D721Med (cell line): ENCODE data around the gene PPP1R2C.

Source experiments
- DNase-seq: peaks from one replicate; pipeline ENCODE4 v3.0.0; 2011; ENCODE audit warnings: low spot score; ENCODE audit not compliant: insufficient read length
- FAIRE-seq: peaks from 2 replicates; lab custom pipeline; 2011; peaks lifted over from hg19 to GRCh38; lab: Jason Lieb, UNC
- TF ChIP-seq, protein P1 (sequence below): IDR thresholded peaks from 2 replicates; pipeline ENCODE4 v1.5.1; 2012; ENCODE audit warnings: mild to moderate bottlenecking, control low read depth; ENCODE audit not compliant: insufficient read depth; ENCODE audit errors: missing control alignments

Gene PPP1R2C

DNA sequence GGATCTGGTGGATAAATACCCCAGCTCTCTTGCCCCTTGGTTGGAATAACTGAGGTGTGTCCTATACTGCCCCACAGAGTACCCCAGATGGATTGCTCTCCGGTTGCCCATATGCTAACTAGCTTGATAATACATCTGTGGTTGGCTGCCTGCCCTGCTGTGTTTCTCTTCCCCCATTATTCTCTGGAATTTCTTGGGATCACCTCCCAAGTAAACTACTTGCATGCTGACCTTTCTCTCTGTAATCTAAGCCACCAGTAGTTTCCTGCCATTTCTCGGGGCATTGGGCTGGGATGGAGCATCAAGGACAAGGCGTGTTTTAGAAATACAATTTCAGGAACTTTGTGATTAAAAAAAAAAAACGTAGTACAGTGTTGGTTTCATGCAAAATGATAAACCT lies 25.2 kb downstream of the PPP1R2C start:
- TF ChIP-seq, protein P1, sequence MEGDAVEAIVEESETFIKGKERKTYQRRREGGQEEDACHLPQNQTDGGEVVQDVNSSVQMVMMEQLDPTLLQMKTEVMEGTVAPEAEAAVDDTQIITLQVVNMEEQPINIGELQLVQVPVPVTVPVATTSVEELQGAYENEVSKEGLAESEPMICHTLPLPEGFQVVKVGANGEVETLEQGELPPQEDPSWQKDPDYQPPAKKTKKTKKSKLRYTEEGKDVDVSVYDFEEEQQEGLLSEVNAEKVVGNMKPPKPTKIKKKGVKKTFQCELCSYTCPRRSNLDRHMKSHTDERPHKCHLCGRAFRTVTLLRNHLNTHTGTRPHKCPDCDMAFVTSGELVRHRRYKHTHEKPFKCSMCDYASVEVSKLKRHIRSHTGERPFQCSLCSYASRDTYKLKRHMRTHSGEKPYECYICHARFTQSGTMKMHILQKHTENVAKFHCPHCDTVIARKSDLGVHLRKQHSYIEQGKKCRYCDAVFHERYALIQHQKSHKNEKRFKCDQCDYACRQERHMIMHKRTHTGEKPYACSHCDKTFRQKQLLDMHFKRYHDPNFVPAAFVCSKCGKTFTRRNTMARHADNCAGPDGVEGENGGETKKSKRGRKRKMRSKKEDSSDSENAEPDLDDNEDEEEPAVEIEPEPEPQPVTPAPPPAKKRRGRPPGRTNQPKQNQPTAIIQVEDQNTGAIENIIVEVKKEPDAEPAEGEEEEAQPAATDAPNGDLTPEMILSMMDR: no peak
- no peak for DNase-seq
- FAIRE-seq: no peak

DNA sequence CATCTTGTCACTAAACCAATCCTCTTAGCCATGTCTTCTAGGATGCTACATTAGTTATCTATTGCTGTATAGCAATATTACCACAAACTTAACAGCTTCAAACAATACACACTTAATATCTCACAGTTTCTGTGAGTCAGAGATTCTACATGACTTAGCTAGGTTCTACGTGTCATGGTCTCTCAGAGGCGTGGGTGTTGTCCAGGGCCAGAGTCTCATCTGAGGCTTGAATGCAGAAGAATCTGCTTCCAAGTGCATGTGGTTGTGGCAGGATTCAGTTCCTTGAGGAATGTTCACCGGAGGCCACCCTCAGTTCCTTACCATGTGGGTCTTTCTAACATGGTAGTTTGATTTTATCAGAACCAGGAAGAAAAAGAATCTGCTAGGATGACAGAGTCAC lies 26.4 kb downstream of the PPP1R2C start:
- FAIRE-seq: no peak
- TF ChIP-seq, protein P1: no peak

DNA sequence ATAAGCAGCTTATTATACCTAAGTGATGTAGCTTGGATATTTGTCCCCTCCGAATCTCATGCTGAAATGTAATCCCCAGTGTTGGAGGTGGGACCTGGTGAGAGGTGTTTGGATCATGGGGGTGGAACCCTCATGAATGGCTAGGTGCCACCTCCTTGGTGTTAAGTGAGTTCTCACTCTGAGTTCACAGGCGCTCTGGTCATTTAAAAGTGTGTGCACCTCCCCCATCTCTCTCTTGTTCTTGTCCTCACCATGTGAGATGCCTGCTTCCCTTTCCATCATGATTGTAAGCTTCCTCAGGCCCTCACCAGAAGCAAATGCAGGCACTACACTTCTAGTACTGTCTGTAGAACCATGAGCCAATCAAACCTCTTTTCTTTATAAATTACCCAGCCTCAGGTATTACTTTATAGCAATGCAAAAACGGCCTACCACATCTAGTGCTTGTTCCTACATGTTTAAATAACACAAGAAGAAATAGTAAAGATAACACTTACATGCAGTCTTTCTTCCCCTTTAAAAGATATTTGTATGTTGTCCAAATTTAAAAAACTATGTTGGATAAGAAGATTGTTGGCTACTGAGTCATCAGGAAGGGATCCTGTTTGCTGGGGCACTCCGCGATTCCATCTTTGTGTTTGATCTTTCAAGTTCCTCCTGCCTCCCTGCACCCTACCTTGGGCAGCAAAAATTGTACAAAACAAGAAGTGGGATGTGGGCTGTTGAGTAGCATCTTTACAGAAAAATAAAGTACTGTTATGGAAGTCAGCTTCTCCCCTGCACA lies 29.7 kb downstream of the PPP1R2C start:
- TF ChIP-seq, protein P1: no peak
- FAIRE-seq (no peak), DNase-seq (no peak)

More for the DNA sequence above, 26.4 kb downstream of the PPP1R2C start:
- no peak for DNase-seq

DNA sequence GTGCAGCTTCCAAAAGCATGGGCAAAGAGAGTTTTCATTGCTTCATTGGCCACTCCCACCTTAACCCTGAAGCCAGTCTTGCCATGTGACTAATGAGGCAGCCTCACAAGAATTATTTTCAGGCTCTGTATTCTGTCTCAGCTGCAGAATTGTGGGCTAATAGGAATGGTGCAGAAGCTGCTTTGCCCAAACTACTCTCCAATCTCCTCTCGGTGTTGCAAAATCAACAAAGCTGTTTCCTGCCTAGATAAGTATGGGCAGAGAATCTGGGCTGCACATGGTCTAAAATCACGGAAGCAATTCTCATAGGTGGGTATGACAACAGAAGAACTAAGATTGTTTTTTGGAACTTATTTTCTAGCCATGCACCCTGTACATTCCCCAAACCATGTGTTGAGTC lies 31.4 kb downstream of the PPP1R2C start:
- no peak for DNase-seq
- TF ChIP-seq, protein P1: no peak
- FAIRE-seq: no peak

DNA sequence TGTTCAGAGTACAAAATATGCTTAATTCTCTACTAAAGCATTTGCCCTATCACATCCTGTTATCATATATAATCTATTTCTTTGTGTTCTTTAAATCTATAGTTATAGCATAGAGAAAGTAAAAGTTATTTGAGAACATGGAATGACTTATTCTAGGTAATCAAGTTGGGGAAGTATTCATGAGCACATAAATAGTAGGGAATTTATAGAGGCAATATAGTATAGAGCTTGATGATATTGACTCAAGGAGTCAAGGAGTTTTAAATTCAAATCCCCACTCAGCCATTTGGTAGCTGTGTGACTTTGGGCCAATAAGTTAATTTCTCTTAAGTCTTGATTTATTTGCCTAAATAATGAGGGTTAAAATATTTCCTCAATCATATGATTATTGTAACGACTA lies 37.5 kb downstream of the PPP1R2C start:
- no peak for FAIRE-seq
- no peak for DNase-seq
- TF ChIP-seq, protein P1: no peak

DNA sequence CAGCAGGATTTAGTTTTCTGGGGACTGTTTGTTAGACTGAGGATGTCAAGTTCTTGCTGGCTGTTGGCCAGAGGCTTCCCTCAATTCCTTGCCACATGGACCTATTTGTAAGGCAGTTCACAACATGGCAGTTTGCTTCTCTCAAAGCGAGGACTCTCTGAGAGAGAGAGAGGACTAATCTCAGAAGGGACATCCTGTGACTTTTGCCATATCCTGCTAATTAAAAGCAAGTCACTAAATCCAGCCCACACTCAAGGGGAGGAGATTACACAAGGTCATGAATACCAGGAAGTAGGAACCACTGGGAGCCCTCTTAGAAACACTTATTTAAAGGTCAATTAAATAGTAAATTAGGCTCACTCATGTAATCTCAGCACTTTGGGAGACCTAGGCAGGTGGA lies 38.2 kb downstream of the PPP1R2C start:
- TF ChIP-seq, protein P1: no peak
- DNase-seq (no peak), FAIRE-seq (no peak)

DNA sequence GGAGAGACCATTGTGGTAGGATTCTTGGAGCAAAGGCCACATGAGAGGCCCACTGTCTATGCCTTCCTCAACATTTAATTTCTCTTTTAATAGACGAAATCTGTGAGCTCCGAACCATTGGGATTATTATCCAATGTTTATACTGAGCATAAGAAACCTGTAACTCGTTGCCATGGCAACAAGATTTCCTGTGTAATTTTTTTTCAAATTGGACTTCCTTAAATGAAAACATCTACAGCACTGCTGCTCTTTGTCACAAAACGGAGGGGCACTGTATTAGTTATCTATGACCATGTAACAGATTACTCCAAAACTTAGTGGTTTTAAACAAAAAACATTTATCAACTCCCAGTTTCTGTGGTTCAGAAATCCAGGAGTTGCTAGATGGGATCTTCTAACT lies 38.7 kb downstream of the PPP1R2C start:
- no peak for DNase-seq
- TF ChIP-seq, protein P1: no peak
- no peak for FAIRE-seq
